ENCODE data around the gene AGAP6. TPM values are rescaled to one million over a fixed set of nuclear protein-coding genes. Genes with fewer than 3 reads are reported as not detected.
A peak's percentile ranks its signal among the peaks of the same experiment; 100 is the strongest.
"Not testable (repeated sequence)": the region's sequence is repeated elsewhere in the genome, so short reads cannot be mapped to it uniquely, and the experiment has no call there.

The AGAP6 gene
- total RNA-seq, 1 donor from 2014 or later = 3.4 TPM

DNA sequence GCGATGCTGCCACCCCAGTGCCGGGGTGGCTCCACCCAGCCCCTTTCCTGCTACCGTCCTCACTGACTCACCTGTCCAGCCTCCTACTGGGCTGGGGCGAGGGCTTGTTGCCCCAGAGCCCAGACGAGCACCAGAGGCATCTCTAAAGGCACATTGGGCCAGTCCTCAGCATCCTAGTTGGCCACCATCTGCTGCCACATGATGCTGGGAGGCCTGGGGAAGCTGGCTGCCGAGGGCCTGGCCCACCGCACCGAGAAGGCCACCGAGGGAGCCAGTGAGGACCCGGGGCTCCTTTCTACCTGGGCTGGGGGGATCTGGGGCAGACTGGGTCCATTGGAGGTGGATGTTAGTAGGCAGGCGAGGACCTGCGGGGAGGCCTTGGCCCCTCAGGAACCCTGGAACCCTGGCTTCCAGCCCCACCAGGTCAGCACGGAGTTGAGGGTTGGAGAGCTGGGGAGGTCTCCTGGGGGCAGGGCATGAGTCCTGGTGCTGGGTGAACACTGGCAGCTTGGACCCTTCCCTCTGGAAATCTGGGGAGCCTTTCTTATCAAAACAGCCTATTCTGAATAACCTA lies 32.3 kb downstream of the AGAP6 start:
- not testable (repeated sequence) for H3K4me3 ChIP-seq (ENCODE audit: low read depth, low read length); DNase-seq (ENCODE audit: low read depth)

DNA sequence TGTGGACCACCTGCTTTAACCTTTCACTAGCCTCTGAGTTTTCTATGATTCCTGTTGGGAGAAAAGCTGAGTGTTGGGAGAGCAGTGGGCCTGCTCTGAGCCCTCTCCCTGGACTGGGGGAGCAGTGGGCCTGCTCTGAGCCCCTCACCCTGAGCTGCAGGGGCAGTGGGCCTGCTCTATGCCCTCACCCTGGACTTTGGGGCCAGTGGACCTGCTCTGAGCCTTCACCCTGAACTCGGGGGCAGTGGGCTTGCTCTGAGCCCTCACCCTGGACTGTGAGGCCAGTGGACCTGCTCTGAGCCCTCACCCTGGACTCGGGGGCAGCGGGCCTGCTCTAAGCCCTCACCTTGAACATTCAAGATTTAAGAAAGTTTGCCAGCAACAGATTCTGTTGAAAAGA lies 33.4 kb downstream of the AGAP6 start:
- DNase-seq (ENCODE audit: low read depth) = no peak
- TF ChIP-seq, protein P1, sequence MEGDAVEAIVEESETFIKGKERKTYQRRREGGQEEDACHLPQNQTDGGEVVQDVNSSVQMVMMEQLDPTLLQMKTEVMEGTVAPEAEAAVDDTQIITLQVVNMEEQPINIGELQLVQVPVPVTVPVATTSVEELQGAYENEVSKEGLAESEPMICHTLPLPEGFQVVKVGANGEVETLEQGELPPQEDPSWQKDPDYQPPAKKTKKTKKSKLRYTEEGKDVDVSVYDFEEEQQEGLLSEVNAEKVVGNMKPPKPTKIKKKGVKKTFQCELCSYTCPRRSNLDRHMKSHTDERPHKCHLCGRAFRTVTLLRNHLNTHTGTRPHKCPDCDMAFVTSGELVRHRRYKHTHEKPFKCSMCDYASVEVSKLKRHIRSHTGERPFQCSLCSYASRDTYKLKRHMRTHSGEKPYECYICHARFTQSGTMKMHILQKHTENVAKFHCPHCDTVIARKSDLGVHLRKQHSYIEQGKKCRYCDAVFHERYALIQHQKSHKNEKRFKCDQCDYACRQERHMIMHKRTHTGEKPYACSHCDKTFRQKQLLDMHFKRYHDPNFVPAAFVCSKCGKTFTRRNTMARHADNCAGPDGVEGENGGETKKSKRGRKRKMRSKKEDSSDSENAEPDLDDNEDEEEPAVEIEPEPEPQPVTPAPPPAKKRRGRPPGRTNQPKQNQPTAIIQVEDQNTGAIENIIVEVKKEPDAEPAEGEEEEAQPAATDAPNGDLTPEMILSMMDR (conservative IDR thresholded peaks at IDR 0.05; ENCODE audit: low read depth, low read length) = no peak

GRCh38 chr10:50024716-50025383 lies 36.6 kb downstream of the AGAP6 start:
- not testable (repeated sequence) for DNase-seq (ENCODE audit: low read depth); H3K4me3 ChIP-seq (ENCODE audit: low read depth, low read length)

More for the DNA sequence above, 33.4 kb downstream of the AGAP6 start:
- H3K4me3 ChIP-seq (ENCODE audit: low read depth, low read length) = no peak overlapping the region

GRCh38 chr10:50025627-50026026 lies 37.4 kb downstream of the AGAP6 start:
- H3K4me3 ChIP-seq (ENCODE audit: low read depth, low read length) = no peak overlapping the region
- TF ChIP-seq, protein P1 (conservative IDR thresholded peaks at IDR 0.05; ENCODE audit: low read depth, low read length) = no peak
- no peak for DNase-seq (ENCODE audit: low read depth)

DNA sequence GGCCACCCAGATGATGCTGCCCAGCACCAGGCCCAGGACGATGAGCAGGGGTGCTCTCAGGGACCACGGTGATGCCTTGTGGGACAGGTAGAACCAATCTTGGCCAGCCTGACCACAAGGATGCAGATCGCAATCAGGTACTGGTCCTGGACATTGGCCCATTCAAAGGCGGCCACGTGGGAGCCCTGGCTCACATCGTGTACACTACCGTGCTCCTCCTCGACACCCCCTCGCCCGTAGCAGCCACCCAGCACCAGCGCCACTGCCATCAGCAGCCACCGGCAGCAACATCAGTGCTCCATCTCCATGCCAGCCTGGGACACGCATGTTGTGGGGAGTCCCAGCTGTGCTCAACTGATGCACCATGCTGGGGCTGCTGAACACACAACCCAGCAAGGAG lies 39.0 kb downstream of the AGAP6 start:
- no peak for DNase-seq (ENCODE audit: low read depth)
- H3K4me3 ChIP-seq (ENCODE audit: low read depth, low read length) = no peak overlapping the region
- TF ChIP-seq, protein P1 (conservative IDR thresholded peaks at IDR 0.05; ENCODE audit: low read depth, low read length) = no peak

DNA sequence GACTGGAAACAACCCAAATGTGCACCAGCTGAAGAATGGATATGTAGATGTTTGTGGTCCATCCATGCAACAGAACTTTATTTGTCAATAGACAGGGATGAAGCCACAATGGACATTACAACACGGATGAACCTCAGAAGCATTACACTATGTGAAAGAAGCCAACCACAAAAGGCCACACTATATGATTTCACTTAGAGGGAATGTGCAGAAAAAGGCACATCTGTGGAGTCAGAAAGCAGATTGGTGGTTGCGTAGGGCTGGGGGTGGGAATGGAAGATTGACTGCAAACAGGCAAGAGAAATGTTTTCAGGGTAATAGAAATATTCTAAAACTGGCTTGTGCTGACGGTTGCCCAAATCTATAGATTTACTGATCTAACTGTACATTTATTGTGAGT lies 45.3 kb downstream of the AGAP6 start:
- TF ChIP-seq, protein P1 (conservative IDR thresholded peaks at IDR 0.05; ENCODE audit: low read depth, low read length) = no peak
- H3K4me3 ChIP-seq (ENCODE audit: low read depth, low read length) = no peak overlapping the region
- DNase-seq (ENCODE audit: low read depth) = no peak

- not testable (repeated sequence) for H3K4me3 ChIP-seq (ENCODE audit: low read depth, low read length)
Observed at GRCh38 chr10:50035337-50035736, 47.1 kb downstream of the AGAP6 start.

DNA sequence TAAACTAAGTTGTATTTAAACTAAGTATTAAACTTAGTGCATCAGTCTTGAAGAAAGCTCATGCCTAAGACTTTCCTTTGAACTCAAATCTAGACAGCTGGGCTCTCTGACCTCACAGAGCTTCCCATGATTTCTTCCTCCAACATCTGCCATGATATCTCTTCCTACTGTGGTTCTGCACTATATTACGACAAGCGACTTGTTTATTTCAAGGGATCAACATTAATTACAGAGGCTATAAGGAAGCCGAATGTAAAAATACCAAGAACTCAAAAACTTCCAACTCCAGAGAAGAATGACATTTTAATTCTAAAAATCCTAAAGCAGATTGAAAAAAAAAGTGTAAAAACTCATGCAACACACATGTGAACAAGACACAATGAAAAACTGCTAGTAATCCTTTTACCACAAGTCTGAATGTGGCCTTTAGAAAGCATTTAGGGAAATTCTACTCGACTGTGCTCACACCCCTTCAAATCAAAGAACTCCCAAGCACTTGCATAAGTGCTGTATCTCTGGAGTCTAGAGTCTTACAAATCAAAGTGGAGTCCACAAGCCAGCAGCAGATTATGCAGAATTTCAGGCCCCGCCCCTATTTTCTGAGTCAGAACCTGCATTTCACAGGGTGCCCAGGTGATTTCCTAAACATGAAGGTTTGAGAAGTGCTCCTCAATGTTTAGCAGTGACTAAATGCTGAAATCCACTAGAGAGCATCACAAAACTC lies 56.9 kb downstream of the AGAP6 start:
- no peak overlapping the region for H3K4me3 ChIP-seq (ENCODE audit: low read depth, low read length)
- TF ChIP-seq, protein P1 (conservative IDR thresholded peaks at IDR 0.05; ENCODE audit: low read depth, low read length) = no peak
- no peak for DNase-seq (ENCODE audit: low read depth)

More at GRCh38 chr10:50035337-50035736, 47.1 kb downstream of the AGAP6 start:
- DNase-seq (ENCODE audit: low read depth) = not testable (repeated sequence)

GRCh38 chr10:50046457-50046856 lies 58.3 kb downstream of the AGAP6 start:
- H3K4me3 ChIP-seq (ENCODE audit: low read depth, low read length); DNase-seq (ENCODE audit: low read depth): not testable (repeated sequence)

- DNase-seq (ENCODE audit: low read depth); H3K4me3 ChIP-seq (ENCODE audit: low read depth, low read length): not testable (repeated sequence)
Observed at GRCh38 chr10:50047594-50047993, 59.4 kb downstream of the AGAP6 start.

GRCh38 chr10:50051995-50052660 lies 63.9 kb downstream of the AGAP6 start:
- peak; percentile 19 for DNase-seq (ENCODE audit: low read depth)
- not testable (repeated sequence) for H3K4me3 ChIP-seq (ENCODE audit: low read depth, low read length)

- H3K4me3 ChIP-seq (ENCODE audit: low read depth, low read length); DNase-seq (ENCODE audit: low read depth): not testable (repeated sequence)
Observed at GRCh38 chr10:50052778-50053376, 64.7 kb downstream of the AGAP6 start.
